CD4-positive, alpha-beta T cell treated with Interleukin-4 for 1 hour (primary cell): ENCODE data around the gene ENTREP3.
"Not testable (repeated sequence)": the region's sequence is repeated elsewhere in the genome, so short reads cannot be mapped to it uniquely, and the experiment has no call there.

Experiments
- DNase-seq, 2 donors: peaks; one replicate each; pipeline ENCODE4 v3.0.0-alpha.2; 2020 to 2022

Gene ENTREP3

GRCh38 chr1:155220211-155220965, 34.9 kb downstream of the ENTREP3 start:
- not testable (repeated sequence) for DNase-seq

GRCh38 chr1:155219592-155220031, 35.7 kb downstream of the ENTREP3 start:
- DNase-seq, result peak; percentile 41 to 53

GRCh38 chr1:155218854-155219591, 36.3 kb downstream of the ENTREP3 start:
- peak; percentile 35 to 43 for DNase-seq

- peak in 1 of 2 donors; percentile 49 for DNase-seq
Measured at GRCh38 chr1:155214702-155215101, 40.6 kb downstream of the ENTREP3 start.

GRCh38 chr1:155212051-155212440, 43.2 kb downstream of the ENTREP3 start:
- DNase-seq, result not testable (repeated sequence)

GRCh38 chr1:155211381-155212050, 43.8 kb downstream of the ENTREP3 start:
- DNase-seq, result not testable (repeated sequence)

- DNase-seq, result peak in 1 of 2 donors; percentile 42
Measured at GRCh38 chr1:155210314-155211104, 44.8 kb downstream of the ENTREP3 start.

- no peak for DNase-seq
Measured at GRCh38 chr1:155209312-155209721, 46.0 kb downstream of the ENTREP3 start.

- peak; percentile 95 to 96 for DNase-seq
Measured at GRCh38 chr1:155208541-155209311, 46.6 kb downstream of the ENTREP3 start, which contains the start of gene MTX1. Gene MTX1, plus strand, starts transcription at chr1:155208695. Its CDS starts 110 bp downstream, at chr1:155208805.

GRCh38 chr1:155207806-155208540, 47.3 kb downstream of the ENTREP3 start, which contains the start of gene THBS3:
Gene THBS3, minus strand, starts transcription at chr1:155207897. Its CDS starts 21 bp downstream, at chr1:155207876.
- no peak for DNase-seq

GRCh38 chr1:155206891-155207805, 48.1 kb downstream of the ENTREP3 start:
- DNase-seq, result peak; percentile 91 to 93

- no peak for DNase-seq
Measured at GRCh38 chr1:155205969-155206593, 49.2 kb downstream of the ENTREP3 start.

- no peak for DNase-seq
Measured at GRCh38 chr1:155205035-155205434, 50.2 kb downstream of the ENTREP3 start.

GRCh38 chr1:155202731-155203515, 52.4 kb downstream of the ENTREP3 start:
- no peak for DNase-seq

- DNase-seq, result no peak
Measured at GRCh38 chr1:155202198-155202597, 53.1 kb downstream of the ENTREP3 start.

GRCh38 chr1:155200920-155201319, 54.4 kb downstream of the ENTREP3 start:
- no peak for DNase-seq

GRCh38 chr1:155199792-155200191, 55.5 kb downstream of the ENTREP3 start:
- no peak for DNase-seq

GRCh38 chr1:155198547-155198906, 56.8 kb downstream of the ENTREP3 start:
- DNase-seq, result no peak
